ENCODE measurements around the gene TSR3. TPM values are rescaled to one million over a fixed set of nuclear protein-coding genes. Genes with fewer than 3 reads are reported as not detected.

Gene TSR3
- total RNA-seq, 1 experiment from 2014 or later = 101 TPM

DNA sequence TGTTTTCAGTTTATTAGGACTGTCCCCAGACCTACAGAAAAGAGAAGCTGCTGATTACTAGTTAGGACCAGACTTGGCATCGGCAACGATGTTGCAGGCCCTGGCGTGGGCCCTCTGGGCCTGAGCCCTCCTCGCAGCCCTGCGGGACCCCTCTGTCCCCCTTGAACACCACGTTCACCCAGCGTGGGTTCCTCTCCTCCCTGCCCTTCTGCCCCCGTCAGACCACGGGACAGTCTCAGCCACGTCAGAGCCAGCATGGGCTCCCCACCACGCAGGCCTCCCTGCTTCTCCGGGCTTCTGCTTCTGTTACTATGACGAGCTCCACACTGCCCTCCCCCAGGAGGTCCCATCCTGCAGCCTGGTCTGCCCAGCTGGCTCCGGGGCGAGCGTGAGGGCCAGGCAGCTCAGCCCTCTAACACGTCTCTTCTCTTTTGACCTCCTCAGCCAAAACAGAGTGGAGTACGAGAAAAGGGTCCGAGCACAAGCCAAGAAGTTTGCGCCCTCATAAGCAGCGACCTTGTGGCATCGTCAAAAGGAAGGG is 27.3 kb downstream of the TSR3 start:
- DNase-seq (ENCODE audit: low read depth) = no peak

DNA sequence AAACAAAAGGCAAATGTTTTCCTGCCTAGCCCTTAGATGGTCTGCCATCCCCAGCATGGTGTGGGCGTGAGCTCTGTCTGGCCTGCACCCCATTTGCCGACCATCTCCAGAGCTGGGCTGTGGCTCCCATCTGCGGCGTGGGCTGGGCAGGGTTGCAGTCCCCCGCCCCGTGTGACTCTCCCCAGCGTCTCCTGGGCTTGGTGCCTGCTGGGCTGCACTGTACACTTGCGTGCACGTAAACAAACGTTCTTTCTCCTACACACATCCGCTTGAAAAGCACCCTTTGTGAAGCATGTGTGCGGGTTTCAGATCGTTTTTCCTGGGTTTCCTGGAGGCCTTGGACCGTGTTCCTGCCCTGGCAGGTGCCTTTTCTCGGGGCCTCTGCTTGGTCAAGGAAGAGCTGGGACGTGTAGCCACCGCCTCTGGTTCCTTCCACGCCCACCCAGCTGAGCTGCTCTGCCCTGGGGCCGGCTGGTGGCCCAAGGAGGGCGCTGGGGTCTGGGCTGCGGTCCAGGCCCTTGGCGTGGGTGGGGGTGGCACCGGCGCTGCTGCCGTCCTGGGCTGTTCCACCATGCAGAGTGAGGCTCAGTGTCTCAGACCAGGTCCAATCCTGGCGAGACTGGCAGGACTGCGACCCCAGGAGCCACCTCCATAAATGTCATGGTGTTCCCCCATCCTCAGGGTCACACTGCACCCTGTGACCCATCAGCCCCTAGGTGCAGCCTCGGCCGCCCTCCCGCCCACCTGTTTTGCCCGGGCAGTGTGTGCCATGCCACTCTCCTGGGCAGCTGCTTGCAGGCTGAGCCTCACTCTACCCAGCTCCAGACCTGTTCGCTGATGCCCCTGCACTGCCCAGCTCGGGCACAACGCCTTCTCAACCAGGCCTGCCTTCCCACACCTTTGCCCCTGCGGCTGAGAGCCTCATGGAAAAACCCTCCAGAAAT is 28.1 kb downstream of the TSR3 start:
- DNase-seq (ENCODE audit: low read depth) = no peak

DNA sequence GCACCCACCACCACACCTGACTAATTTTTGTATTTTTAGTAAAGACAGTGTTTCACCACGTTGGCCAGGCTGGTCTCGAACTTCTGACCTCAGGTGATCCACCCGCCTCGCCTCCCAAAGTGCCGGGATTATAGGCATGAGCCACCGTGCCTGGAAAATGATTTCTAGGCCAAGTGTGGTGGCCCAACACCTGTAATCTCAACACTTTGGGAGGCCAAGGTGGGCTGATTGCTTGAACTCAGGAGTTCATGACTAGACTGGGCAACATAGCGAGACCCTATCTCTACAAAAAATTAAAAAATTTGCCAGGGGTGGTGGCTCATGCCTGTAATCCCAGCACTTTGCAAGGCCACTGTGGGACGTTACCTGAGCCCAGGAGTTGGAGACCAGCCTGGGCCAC is 29.3 kb downstream of the TSR3 start:
- DNase-seq (ENCODE audit: low read depth) = no peak

DNA sequence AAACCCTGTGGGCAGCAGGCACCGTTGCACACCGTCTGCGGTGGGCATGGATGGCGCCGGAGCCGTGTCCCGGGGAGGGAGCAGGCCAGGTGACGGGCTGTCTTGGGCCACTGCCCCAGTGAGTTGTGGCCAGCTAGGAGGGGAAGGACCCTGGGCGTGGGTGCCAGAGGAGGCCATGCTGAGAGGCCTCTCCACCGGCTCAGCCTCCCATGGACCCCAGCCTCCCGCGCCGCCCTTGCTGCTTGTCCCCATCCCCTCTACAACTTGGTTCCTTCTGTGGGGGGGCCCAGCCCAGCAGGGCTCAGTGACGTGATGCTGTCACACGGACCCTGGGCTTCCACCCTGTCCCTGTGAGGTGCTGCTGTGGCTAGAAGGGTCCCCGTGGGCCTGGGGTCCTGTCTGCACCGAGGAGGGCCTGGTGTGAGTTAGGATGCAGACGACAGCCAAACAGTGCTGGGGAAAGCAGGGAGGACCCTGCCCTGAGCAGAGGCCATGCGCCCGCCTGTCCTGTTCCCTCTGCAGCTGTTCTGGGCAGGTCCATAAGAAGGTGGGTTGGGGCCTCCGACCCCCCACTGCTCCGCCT is 30.9 kb downstream of the TSR3 start:
- no peak for DNase-seq (ENCODE audit: low read depth)

DNA sequence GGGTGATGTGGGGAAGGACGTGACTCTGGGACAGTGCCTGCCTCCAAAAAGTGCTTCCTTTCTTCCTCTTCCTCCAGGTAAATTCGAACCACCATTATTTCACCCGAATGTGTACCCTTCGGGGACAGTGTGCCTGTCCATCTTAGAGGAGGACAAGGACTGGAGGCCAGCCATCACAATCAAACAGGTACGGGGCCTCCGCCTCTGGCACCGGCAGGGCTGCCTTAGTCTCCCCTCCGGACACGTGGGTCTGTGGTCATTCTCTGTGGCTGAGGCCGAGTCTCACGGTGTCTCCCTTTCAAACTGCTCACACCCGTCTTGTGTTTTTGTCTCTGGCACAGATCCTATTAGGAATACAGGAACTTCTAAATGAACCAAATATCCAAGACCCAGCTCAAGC is 31.6 kb downstream of the TSR3 start:
- no peak for DNase-seq (ENCODE audit: low read depth)

DNA sequence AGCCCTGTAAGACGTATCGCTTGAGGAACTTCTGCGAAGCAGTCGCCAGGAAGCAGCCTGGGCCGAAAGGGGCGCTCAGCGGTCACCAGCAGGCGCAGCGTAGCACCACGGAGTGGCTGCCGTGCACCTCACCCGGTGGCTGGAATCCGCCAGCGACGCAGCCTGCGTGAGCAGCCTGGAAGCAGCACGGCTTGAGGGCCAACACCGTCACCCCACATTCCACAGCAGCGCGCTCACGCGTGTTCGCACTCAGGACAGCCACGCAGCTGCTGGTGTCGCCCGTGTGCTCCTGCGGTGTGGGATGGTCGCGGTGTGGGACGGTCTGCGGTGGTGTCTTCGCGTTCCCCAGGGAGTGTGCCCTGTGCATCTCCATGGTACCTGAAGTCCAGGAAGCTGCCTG is 32.6 kb downstream of the TSR3 start:
- DNase-seq (ENCODE audit: low read depth) = no peak

DNA sequence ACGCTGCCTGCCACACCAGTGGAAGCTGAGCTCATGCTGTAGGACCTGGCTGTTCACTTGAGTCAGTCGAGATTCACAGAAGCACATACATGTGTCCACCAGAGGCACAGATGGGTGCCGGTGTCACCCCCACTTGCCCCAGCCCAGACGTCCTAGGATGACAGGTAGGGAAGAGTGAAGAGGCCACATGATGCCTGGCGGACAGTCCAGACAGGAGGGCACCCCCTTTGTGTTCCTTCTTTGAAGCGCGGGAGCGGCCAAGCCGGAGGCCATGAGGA is 33.5 kb downstream of the TSR3 start:
- no peak for DNase-seq (ENCODE audit: low read depth)

DNA sequence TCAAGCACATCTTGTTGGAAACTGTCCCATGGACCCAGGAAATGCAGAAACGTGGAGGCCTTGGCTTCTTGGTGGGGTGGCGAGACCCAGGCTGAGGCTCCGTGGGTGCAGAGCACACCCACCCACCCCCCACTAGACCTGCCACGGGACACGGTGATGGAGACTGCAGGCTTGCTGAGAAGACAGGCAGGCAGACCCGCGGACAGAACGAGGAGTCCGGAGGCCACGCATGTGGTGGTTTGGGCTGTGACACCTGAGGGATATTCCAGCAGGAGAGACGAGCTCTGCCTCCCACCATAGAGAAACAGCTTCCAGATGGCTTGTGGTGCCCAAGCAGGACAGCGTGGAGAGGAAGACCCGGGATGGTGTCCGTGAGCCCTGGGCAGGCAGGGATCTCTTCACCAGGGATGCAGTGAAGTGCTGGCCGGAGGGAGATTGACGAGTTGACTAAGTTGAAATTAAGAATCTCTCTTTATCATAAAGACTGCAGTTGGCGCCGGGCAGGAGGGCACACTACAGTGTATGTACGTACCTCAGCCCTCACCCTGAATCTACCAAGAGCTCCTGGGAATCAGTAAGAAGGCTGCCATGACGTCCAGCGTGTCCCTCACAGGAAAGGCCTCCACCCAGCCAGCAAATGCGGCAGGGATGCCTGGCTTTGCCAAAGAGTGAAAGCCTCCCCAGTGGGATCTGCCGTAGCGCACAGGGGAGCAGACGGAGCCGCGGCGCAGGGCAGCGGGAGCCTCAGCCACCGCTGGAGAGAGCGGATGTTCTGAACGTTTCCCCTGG is 34.0 kb downstream of the TSR3 start:
- DNase-seq (ENCODE audit: low read depth) = no peak

DNA sequence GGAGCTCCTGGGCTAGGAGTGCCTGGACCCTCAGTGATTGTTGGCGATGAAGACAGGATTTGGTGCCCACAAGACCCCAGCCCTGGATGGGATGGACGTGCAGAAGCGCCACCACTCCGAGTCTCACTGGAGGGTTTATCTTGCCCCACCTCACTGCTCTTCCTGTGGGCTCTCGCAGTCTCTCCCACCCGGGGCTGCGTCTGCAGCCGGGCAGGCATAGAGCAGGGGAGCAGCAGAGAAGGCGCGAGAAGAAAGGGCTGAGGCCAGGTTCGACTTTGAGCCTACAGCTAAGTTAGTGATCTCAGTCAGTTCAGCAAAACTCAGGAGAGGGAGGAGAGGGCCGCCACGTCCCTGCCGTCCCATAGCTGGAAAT is 35.7 kb downstream of the TSR3 start:
- DNase-seq (ENCODE audit: low read depth) = no peak

DNA sequence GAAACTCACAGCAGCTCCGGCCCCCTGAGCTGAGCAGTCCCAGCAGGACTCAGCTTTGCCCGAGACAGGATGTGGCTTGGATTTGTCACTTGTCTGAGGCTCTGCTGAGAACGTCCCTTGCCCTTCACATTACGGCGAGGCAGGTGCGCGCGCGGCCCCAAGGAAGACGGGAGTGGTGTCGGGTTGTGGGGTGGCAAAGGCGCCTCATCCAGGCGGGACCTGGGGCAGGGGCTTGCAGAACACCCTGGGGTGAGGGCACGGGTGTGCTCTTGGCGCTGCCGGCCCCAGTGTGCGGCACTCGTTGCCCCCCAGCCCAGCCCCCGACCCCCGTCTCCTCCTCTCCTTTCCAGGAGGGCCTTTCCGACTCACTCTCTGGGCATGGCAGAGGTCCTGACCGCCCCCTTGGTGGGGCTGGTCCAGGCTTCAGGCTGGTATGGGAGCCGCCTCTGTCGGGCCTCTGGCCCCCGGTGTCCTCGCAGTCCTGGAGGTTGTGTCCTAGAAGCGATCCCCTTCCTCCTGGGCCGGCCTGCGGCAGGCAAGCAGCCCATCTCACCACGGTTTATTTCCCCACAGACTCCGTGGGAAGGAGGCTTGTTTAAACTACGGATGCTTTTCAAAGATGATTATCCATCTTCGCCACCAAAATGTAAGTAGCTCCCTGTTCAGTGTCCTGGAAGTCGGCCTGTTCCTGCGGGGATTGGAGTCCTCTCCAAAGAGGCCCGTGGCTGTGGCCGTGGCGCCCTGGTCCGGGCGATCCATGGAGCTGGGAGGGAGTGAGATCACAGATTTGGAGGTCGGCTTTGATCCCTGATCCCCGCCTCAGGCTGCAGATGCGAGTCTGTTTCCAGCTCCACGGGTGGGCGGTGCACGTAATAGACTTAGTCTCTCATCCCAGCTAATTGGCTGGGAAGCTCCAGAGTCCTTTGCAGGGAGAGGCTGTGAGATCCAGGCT is 36.3 kb downstream of the TSR3 start:
- no peak for DNase-seq (ENCODE audit: low read depth)

DNA sequence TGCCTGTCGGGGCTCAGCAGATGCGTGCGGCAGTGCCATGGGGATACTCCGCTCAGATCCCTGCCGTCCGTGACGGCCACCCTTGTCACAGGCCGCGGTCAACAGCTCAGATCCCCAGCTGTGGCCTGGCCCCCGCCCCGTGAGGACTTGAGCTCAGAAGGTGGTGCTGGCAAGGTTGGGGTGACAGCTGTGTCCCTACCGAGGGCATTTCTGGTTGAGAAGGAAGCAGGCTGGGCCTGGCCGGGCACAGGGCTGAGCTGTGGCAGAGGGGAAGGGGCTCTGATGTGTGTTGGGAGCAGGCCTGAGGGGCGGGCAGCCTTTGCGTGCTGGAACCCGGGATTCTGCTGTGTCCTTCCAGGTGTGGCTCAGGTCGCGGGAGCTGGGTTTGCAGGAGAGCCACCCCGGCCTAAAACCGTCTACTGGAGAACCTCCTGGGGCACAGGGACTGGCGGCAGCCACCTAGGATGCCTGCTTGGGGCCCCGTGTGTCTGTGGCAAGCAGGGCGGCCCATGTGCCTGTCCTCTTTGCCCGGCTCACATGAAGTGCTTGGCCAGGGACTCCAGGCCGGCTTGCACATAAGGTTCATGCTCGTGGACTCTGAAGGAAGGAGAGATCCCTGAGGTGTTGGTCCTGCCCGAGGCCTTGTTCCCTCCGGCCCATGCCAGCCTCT is 37.1 kb downstream of the TSR3 start:
- no peak for DNase-seq (ENCODE audit: low read depth)

DNA sequence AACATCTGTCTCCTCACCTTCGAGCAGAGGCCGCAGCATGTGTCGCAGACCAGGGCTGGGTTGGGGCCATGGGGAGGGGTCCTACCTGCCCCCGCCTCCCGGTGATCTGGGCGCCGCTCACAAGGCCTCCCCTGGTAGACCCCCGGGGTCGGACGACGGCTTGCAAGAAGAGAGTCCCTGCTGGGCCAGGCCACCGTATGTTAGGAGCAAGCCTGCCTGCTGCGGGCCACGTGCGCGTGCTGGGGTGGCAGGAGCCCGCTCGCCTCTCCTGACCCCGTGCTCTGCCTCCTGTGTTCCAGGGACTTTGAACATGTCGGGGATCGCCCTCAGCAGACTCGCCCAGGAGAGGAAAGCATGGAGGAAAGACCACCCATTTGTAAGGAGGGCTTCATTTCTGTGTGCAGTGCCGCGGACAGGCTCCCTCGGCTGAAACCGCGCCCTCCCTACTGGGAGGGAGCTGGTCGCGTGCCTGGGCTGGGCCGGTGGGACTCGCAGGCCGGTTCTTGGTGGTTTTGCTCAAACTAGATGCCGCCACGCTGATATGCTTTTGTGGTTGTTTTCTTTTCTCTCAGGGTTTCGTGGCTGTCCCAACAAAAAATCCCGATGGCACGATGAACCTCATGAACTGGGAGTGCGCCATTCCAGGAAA is 37.8 kb downstream of the TSR3 start:
- no peak for DNase-seq (ENCODE audit: low read depth)

DNA sequence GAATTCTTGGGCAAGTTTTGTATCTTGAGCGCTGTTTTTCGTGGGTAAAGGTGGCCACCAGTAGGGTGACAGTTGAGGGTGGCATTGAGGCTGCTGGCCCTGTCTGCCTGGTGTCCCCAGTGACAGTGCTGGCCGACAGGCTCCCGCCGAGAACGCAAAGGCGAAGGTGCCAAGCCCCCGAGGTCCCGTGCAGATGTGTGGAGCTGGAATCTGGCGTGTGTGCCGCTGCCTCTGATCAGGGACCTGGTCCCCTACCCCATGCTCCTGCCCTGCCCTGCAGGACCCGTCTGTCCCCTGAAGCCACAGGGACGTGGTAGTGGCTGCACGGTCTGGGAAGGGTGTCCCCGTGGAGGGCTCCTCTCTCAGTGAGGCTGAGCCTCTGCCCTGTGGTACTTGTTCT is 38.8 kb downstream of the TSR3 start:
- DNase-seq (ENCODE audit: low read depth) = no peak

DNA sequence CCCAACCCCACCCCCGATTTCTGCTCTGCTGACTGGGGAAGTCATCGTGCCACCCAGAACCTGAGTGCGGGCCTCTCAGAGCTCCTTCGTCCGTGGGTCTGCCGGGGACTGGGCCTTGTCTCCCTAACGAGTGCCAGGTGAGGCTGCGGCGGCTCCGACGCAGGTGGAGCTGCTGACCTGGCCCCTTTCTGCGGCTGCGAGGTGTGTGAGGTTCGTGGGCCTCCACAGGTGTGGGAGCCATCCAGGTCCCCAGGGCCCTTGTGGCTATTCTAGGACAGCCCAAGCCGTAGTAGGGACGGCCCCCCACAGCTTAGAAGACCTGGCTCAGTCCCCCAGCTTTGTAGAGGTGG is 39.2 kb downstream of the TSR3 start:
- DNase-seq (ENCODE audit: low read depth) = no peak

DNA sequence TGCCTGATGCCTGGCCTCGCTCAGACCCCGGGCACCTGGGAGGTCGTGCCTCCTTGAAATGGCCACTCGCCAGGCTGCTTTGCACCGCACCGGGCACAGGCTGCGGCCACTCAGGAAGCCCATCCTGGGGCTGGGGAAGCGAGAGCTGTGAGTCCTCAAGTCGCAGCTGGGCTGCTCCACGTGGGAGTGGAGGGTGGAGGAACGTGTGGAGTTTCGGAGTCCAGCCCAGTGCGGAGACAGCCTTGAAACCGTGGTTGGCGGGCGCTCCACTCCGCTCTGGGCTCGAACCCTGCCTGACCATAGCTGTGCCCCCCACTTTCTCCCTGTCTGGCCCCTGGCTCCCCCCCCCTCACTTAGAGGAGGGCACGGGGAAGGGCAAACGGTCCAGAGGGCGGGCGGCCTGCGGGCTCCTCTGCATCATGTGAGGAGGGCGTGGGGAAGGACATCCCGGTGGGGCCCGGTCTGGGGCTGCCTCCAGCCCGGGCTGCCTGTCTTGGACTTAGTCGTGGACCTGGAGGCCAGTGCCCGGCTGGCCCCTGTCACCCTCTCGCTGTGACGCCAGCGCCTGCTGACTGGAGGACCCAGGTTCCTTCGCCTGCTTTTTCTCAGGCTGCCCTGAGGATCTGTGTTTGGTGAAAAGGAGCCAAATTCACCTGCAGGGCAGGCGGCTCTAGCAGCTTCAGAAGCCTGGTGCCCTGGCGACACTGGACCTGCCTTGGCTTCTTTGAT is 39.8 kb downstream of the TSR3 start:
- DNase-seq (ENCODE audit: low read depth) = no peak

DNA sequence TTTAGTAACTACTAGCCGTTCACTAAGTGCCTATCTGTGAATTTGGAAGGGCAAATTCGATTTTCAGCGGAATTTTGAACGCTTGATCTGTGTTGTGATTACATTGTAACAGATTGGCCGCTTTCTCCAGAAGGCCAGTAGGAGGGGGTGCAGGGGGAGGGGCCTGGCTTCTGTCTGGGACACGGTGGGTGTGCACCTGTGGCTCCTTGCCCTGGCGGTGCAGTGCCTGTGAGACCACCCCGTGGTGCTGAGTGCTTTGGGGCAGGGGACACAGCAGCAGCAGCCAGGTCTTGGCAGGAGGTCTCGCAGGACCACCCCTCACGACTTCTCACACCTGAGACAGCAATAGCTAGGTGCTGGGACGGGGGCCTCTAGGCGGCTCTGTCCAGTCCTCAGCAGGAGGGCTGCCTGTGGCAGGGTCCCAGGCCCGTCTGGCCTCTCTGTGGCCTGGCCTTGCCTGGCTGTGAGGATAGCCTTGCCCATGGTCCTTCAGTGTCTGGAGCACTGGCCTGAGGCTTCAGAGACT is 40.4 kb downstream of the TSR3 start:
- DNase-seq (ENCODE audit: low read depth) = no peak

DNA sequence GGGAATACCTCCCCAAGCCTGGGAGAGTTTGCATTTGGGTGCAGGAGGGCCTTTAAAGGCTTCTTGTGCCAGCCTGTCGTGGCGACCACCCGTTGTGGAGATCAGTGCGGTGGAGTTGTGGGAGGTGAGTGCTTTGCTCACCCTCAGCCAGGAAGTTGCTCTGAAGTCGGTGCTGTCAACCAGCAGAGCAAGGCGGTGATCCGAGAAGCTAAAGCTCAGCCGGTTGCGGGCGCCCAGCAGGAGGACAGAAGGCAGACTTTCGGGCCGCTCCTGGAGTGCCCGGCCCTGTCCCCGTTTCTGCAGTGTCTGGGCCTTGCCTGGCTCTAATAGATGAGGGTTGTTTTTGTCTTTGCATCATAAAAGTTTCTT is 40.9 kb downstream of the TSR3 start:
- DNase-seq (ENCODE audit: low read depth) = no peak

DNA sequence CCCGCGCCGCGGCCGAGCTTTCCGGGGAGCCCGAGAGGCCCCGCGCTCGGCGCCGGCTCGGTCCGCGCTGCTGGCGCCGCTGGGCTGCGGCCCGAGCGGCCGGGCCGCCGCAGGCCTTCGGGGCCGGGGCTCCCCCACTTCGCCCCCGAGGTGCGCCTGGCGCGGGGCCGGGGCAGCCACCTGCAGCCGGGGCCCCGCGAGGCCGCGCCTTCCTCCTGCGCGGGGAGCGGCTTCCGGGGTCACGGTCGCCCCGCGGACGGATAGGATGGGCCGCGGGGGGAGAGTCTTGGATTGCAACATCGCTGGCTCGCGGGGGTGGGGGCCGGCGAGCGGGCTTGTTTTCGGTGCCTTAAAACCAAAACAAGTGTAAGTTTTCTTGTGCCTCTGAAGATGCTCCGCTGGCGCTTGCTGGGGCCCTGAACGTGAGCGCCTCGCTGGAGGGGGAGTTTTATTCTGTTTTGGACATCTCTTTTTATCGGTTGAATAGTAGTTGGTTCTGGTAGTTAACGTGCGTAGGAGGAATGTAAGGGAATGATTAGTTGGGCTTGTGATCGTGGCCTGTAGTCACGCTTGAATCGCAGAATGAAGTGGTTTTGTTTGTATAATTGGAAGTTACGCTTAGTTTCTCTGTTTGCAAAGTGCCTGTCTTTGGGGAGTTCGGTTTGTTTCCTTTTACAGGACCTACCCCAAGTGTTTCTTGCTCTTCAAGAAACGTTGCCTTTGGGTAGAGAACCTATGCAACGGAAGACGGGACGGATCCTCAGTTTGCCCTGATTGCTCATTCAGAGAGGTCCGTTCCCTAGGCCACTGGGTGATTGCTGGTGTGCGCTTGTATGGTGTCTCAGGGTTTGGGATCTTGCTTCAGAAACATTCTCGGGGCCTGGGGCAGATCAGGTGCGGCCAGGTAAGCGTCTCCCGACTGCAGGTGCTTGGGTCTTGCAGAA is 41.5 kb downstream of the TSR3 start:
- peak; percentile 39 for DNase-seq (ENCODE audit: low read depth)

Measured in M059J (cell line).